Brain microvascular endothelial cell (primary cell): ENCODE measurements around the gene TCP11.
A peak's percentile ranks its signal among the peaks of the same experiment; 100 is the strongest.
"Not testable (repeated sequence)": the region's sequence is repeated elsewhere in the genome, so short reads cannot be mapped to it uniquely, and the experiment has no call there.

ENCODE experiments used
- DNase-seq: peaks from one replicate; pipeline ENCODE4 v3.0.0-alpha.2; 2020
- H3K27ac ChIP-seq: fragments of 250-450 bp; sonication (Bioruptor Pico); 2 replicates; pipeline ENCODE4 v1.5.1; 2020; ENCODE audit warnings: mild to moderate bottlenecking, moderate library complexity
- H3K27me3 ChIP-seq: fragments of 250-450 bp; sonication (Bioruptor Pico); replicated peaks from 2 replicates; pipeline ENCODE4 v1.5.1; 2020; ENCODE audit warnings: mild to moderate bottlenecking
- H3K36me3 ChIP-seq: fragments of 250-450 bp; sonication (Bioruptor Pico); replicated peaks from 2 replicates; pipeline ENCODE4 v1.5.1; 2020; ENCODE audit warnings: mild to moderate bottlenecking
- H3K4me3 ChIP-seq: 2 replicates; pipeline ENCODE4 v1.5.1; 2011; ENCODE audit warnings: low read depth, mild to moderate bottlenecking, control low read depth, low read length, moderate library complexity
- CTCF ChIP-seq: IDR thresholded peaks from 2 replicates; pipeline ENCODE4 v1.5.1; 2011; ENCODE audit warnings: low read depth, mild to moderate bottlenecking, moderate library complexity, low read length, control low read depth, inconsistent platforms; ENCODE audit errors: missing control alignments
- in situ Hi-C: cut with HindIII; loops from 2 replicates; pipeline ENCODE4 v1.10.0; 2017; ENCODE audit warnings: low sequenced_read_pairs, low pct_ligation_motif_present

TCP11 gene

DNA sequence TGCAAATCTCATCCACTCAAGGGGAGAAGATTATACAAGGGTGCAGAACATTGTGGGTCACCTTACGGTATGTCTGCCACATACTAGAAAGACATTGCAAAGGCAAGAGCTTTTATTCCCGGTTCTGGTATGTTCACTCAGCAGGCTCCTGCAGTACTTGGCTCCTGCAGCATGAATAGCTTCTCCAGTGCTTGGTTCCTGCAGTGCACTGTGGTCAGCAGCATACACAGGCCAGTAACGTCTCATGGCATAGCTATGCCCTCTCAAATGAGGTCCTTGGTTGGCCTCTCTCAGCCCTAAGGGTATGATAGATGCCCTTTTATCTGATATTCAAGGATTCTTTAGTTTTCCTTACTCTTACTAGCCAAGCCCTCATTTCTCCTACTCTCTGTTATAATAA, 12.6 kb downstream of the TCP11 start:
- no peak overlapping the region for H3K4me3 ChIP-seq
- H3K36me3 ChIP-seq = no peaks in the 10 kb centered on the region
- no peak for TF ChIP-seq CTCF
- no peak overlapping the region for H3K27ac ChIP-seq
- in situ Hi-C loops = loop anchor here (25.0 kb wide), 1 partner anchor 109 kb away; no protein-coding TSS in a partner anchor
- peak; percentile 34 for DNase-seq
- H3K27me3 ChIP-seq = no peaks in the 10 kb centered on the region

DNA sequence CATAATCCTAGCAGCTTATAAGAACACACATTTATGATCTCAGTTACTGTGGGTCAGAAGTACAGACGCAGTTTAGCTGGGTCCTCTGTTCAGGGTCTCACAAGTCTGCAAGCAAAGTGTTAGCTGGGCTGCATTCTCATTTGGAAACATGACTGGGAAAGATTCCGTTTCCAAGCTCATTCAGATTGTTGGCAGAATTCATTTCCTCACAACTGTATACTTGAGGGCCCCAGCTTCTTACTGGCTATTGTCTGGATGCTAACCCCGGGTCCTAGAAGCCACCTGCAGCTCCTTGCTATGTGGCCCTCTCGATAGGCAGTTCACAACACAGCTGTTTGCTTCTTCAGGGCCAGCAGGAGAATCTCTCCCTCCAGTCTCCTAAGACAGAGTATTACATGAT, 13.1 kb downstream of the TCP11 start:
- H3K27me3 ChIP-seq = no peaks in the 10 kb centered on the region
- H3K36me3 ChIP-seq = no peaks in the 10 kb centered on the region
- no peak overlapping the region for H3K27ac ChIP-seq
- H3K4me3 ChIP-seq = no peak overlapping the region
- DNase-seq = no peak
- in situ Hi-C loops = loop anchor here (25.0 kb wide), 1 partner anchor 109 kb away; no protein-coding TSS in a partner anchor
- TF ChIP-seq CTCF = no peak

- Histone ChIP-seq H3K27me3 (no peaks in the 10 kb centered on the region), H3K4me3 (no peak overlapping the region), H3K27ac (no peak overlapping the region), H3K36me3 (no peaks in the 10 kb centered on the region)
- in situ Hi-C loops = no loop called here
- TF ChIP-seq CTCF = no peak
- no peak for DNase-seq
These were observed 16.8 kb downstream of the TCP11 start for GRCh38 chr6:35124356-35124755.

DNA sequence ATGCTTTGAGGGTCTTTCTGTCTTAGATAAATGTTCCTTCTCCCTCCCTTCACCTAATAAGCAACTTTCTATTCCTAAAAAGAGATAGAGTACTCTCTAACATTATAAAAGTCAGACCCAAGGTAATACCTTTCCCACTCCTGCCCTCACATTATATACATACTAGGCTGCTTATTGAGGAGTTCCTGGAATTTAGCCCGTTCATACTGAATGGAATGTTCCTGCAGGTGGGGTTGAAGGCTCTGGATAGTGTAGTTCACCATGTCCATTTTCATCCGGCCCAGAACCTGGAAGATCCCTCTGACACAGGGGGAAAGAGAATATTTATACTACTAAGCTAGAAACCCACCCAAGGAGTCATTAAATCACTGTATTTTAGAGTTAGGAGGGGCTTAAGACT, 20.4 kb downstream of the TCP11 start:
- in situ Hi-C loops = no loop called here
- Histone ChIP-seq H3K27me3 (no peaks in the 10 kb centered on the region), H3K36me3 (no peaks in the 10 kb centered on the region), H3K27ac (no peak overlapping the region), H3K4me3 (no peak overlapping the region)
- DNase-seq = no peak
- no peak for TF ChIP-seq CTCF

DNA sequence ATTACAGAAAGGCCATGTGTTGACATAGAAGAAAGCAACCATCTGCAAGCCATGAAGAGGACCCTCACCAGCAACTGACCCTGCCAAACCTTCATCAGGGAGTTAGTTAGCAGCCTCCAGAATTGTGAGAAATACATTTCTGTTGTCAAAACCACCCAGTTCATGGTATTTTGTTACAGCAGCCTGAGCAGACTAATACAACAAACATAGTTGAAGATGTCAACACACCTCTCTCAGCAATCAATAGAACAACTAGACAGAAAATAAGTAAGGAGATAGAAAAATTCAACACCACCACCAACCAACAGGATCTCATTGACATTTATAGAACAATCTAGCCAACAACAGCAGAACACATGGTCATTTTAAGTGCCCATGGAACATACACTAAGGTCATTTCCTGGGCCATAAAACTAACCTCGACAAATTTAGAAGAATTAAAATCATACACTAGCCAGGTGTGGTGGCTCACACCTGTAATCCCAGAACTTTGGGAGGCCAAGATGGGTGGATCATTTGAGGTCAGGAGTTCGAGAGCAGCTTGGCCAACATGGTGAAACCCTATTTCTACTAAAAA, 32.7 kb downstream of the TCP11 start:
- H3K36me3 ChIP-seq = no peaks in the 10 kb centered on the region
- no peak overlapping the region for H3K27ac ChIP-seq
- no peak for TF ChIP-seq CTCF
- in situ Hi-C loops = no loop called here
- DNase-seq = no peak
- no peak overlapping the region for H3K4me3 ChIP-seq
- H3K27me3 ChIP-seq = no peaks in the 10 kb centered on the region

GRCh38 chr6:35107761-35108160, 33.4 kb downstream of the TCP11 start:
- H3K27ac ChIP-seq, DNase-seq, H3K27me3 ChIP-seq, H3K36me3 ChIP-seq, H3K4me3 ChIP-seq, in situ Hi-C loops: not testable (repeated sequence)

GRCh38 chr6:35107208-35107607, 33.9 kb downstream of the TCP11 start:
- H3K4me3 ChIP-seq, in situ Hi-C loops, H3K27me3 ChIP-seq, DNase-seq, H3K36me3 ChIP-seq, H3K27ac ChIP-seq: not testable (repeated sequence)

DNA sequence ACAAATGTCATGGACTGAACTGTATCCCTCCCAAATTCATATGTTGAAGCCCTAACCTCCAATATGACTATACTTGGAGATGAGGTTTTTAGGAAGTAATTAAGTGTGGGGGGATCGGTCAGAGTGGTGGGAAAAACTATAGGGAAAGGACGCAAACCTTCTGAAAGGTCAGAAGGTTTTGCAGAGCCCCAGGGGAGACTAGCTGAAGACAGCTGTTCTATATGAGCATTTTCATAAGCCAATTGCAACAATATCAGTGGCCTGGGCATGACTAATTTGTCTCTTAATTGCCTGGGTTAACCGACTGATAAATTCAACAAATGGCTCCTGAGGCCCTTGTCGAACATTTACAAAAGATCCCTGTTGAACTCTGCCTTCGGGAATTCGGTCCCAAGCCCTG, 35.1 kb downstream of the TCP11 start:
- H3K36me3 ChIP-seq, H3K27ac ChIP-seq, DNase-seq, in situ Hi-C loops, H3K27me3 ChIP-seq, H3K4me3 ChIP-seq: not testable (repeated sequence)
